Activated naive CD4-positive, alpha-beta T cell treated with anti-CD3 and anti-CD28 coated beads, Interleukin-2, amount 10 ng/mL, durations not matched to agents 7 days and 5 days (primary cell): ENCODE results near the gene NALCN.

ENCODE experiments used
- CTCF ChIA-PET: fragments of 350-600 bp; sonication (Branson Sonifier 250); formaldehyde crosslinking; loops from one replicate; lab custom pipeline; 2021; ENCODE audit warnings: antibody characterized with exemption; lab: Charles Lee
- DNase-seq: peaks from one replicate; pipeline ENCODE4 v3.0.0-alpha.2; 2020
- H3K27ac Mint-ChIP-seq: one replicate; pipeline ENCODE4 v1.8.0; 2021; ENCODE audit warnings: mild to moderate bottlenecking, moderate library complexity, mixed read lengths
- H3K27me3 Mint-ChIP-seq: one replicate; pipeline ENCODE4 v1.8.0; 2021; ENCODE audit warnings: mild to moderate bottlenecking, mixed read lengths
- H3K36me3 Mint-ChIP-seq: one replicate; pipeline ENCODE4 v1.8.0; 2021; ENCODE audit warnings: mixed read lengths
- H3K4me1 Mint-ChIP-seq: one replicate; pipeline ENCODE4 v1.8.0; 2021; ENCODE audit warnings: mixed read lengths
- H3K4me3 Mint-ChIP-seq: one replicate; pipeline ENCODE4 v1.8.0; 2021; ENCODE audit warnings: mild to moderate bottlenecking, moderate library complexity, mixed read lengths
- H3K9me3 Mint-ChIP-seq: one replicate; pipeline ENCODE4 v1.8.0; 2021; ENCODE audit warnings: mixed read lengths

Gene NALCN

DNA sequence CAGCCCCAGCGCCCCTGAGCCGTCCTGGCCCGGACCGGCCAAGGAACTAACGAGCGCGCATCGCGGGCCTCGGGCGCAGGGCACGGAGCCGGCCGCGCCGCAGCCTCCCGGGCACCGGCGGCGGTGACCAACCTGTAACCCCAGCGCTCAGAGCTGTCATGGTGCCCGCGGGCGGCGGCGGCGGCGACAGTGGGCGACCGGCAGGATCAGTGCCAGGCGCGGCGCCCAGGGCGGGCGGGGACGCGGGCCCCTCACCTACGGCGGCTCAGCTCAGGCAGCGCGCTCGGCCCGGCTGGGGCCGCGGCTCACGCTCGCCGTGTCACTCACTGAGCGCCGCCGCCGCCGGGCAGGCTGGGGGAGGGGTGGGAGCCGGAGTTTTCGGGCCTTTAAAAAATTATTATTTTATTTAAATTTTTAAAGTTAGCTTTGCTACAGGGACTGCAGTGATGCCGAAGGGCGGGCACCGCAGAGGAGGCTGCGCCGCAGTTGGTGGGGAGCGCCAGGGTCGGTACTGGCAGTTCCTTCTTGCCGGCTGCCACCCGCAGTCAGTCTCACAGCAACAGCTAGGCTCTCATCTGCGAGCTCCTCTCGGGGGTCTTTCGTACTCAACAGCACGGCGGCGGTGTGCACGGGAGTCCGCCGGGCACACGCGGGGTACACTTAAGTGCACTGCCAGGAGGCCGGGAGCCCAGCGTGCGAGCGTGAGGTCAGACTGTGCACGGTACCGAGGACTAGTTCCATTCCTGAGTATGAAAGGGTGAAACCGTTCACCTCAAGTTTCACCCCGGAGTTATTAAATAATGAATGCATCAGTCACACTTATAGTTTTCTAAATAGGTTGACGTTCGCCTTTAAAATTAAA, at the start of gene NALCN:
Gene NALCN, minus strand, starts transcription at position 328 of the 862 bp plus-strand sequence. CDS start 17,382 bp downstream, outside the sequence.
- no peaks in the 10 kb centered on the region for H3K4me1 Mint-ChIP-seq
- no peak within 1 kb of the TSS for H3K4me3 Mint-ChIP-seq
- DNase-seq: no peak
- CTCF ChIA-PET: no interaction called here
- H3K9me3 Mint-ChIP-seq: no peaks in the 10 kb centered on the region
- peaks cover 30% of the 10 kb centered on the region for H3K27me3 Mint-ChIP-seq
- H3K36me3 Mint-ChIP-seq: no peaks in the 10 kb centered on the region
- H3K27ac Mint-ChIP-seq: no peak within 1 kb of the TSS

GRCh38 chr13:101465877-101466276, 49.6 kb upstream of the NALCN start:
- Mint-ChIP-seq H3K36me3 (no peaks in the 10 kb centered on the region), H3K27me3 (no peaks in the 10 kb centered on the region), H3K4me1 (no peaks in the 10 kb centered on the region), H3K9me3 (no peaks in the 10 kb centered on the region), H3K27ac (no peak overlapping the region), H3K4me3 (no peak overlapping the region)
- no peak for DNase-seq
- CTCF ChIA-PET: no interaction called here

DNA sequence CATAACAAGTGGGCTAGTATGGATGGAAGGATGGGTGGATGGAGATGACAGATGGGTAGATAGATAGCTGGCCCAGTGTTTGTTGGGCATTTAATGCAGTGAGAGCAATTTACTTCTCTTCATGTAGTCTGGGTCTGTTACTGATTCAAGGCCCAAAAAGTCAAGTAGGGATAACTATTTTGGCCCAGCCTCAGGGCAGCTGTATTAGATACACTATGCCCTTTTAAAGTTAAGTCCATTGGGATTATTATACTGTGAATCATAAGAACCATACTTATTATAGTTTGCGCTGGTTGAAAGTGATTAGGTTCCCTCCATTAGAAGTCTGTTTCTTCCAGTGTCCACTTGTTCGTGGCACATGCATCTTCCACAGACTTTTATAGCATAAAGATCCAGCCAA, 40.9 kb upstream of the NALCN start:
- H3K9me3 Mint-ChIP-seq: no peaks in the 10 kb centered on the region
- no peak for DNase-seq
- H3K4me3 Mint-ChIP-seq: no peak overlapping the region
- CTCF ChIA-PET: interaction anchor here (0.7 kb wide), 1 partner anchor 310 kb away, joined by 3 read pairs; no protein-coding TSS in a partner anchor
- peaks cover 19% of the 10 kb centered on the region for H3K27me3 Mint-ChIP-seq
- peaks cover 7% of the 10 kb centered on the region for H3K4me1 Mint-ChIP-seq
- H3K27ac Mint-ChIP-seq: no peak overlapping the region
- H3K36me3 Mint-ChIP-seq: no peaks in the 10 kb centered on the region

GRCh38 chr13:101455863-101456262, 39.6 kb upstream of the NALCN start:
- Mint-ChIP-seq H3K27ac (no peak overlapping the region), H3K4me3 (no peak overlapping the region), H3K4me1 (peaks cover 7% of the 10 kb centered on the region), H3K27me3 (peaks cover 19% of the 10 kb centered on the region), H3K9me3 (no peaks in the 10 kb centered on the region), H3K36me3 (no peaks in the 10 kb centered on the region)
- DNase-seq: no peak
- CTCF ChIA-PET: no interaction called here

DNA sequence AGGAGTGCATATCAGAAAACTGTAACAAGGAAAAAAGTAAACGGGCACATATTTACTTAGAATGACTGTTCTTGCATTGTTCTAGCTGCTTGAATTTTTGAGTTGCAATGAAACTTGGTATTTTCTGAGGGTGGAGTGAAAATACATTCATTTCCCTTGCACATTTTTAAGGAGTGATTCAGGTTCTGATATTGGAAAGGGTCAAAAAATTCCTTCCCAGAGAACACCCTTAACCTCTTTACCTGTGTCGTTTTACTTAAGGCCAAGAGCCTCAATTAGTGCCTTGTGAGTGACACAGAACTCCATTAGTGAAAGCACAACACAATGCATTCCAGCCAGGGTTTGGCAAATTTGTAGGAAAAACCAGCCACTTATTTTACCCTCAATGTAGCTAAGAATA, 38.5 kb upstream of the NALCN start:
- no peak for DNase-seq
- CTCF ChIA-PET: no interaction called here
- Mint-ChIP-seq H3K27me3 (peaks cover 19% of the 10 kb centered on the region), H3K9me3 (no peaks in the 10 kb centered on the region), H3K27ac (no peak overlapping the region), H3K36me3 (no peaks in the 10 kb centered on the region), H3K4me1 (peaks cover 7% of the 10 kb centered on the region), H3K4me3 (no peak overlapping the region)

- no peak for DNase-seq
- H3K36me3 Mint-ChIP-seq: no peaks in the 10 kb centered on the region
- CTCF ChIA-PET: no interaction called here
- H3K27me3 Mint-ChIP-seq: peaks cover 19% of the 10 kb centered on the region
- H3K9me3 Mint-ChIP-seq: no peaks in the 10 kb centered on the region
- H3K4me3 Mint-ChIP-seq: no peak overlapping the region
- H3K4me1 Mint-ChIP-seq: peaks cover 7% of the 10 kb centered on the region
- H3K27ac Mint-ChIP-seq: no peak overlapping the region
Observed at GRCh38 chr13:101453784-101454201, 37.5 kb upstream of the NALCN start.

DNA sequence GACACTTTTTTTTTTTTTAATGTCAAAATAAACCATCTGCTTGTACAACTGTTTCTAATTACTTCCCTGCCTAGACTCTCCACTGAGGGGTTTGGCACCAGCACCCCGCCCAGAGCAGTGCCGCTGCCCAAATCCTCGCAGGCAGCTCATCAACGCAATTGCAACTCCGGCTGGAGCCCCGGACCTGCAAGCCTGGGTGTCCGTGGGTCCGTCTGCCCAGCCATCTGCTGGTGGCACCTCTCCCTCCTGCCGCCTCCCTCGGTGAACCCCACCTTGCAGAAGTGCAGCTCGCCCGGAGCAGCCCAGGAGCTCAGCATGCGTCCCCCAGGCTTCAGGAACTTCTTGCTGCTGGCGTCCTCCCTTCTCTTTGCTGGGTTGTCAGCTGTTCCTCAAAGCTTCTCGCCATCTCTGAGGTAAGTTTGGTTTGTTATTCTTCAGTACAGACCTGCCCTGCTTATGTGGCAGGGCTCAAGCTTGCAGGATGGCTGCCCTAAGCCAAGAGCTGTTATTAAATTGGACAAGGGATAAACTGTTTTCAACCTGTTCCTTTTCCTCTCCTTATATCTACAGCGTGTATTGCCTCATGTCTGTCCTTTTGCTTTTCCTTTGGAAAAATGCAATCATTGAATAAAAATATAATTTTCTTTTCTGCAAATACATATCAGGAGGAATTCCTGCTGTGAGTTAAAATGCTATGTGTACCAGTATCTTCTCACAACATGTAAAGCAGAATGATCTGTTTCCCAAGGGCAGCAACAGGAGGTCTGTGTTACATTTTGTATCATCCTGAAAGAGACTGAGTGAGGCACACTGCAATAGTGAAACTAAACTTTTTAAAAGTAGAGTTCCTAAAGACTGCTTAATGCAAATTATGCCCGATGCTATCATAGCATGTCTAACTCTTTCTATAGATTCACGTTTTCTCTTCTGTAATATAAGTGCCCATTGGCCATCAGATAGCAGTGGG, 36.5 kb upstream of the NALCN start, which contains the start of gene ITGBL1:
Gene ITGBL1, plus strand, starts transcription at position 157 of the 967 bp plus-strand sequence. Its CDS starts 159 bp downstream, at position 316.
- CTCF ChIA-PET: no interaction called here
- H3K4me3 Mint-ChIP-seq: no peak within 1 kb of the TSS
- H3K36me3 Mint-ChIP-seq: no peaks in the 10 kb centered on the region
- no peak for DNase-seq
- H3K9me3 Mint-ChIP-seq: no peaks in the 10 kb centered on the region
- peaks cover 7% of the 10 kb centered on the region for H3K4me1 Mint-ChIP-seq
- H3K27ac Mint-ChIP-seq: no peak within 1 kb of the TSS
- peaks cover 19% of the 10 kb centered on the region for H3K27me3 Mint-ChIP-seq

DNA sequence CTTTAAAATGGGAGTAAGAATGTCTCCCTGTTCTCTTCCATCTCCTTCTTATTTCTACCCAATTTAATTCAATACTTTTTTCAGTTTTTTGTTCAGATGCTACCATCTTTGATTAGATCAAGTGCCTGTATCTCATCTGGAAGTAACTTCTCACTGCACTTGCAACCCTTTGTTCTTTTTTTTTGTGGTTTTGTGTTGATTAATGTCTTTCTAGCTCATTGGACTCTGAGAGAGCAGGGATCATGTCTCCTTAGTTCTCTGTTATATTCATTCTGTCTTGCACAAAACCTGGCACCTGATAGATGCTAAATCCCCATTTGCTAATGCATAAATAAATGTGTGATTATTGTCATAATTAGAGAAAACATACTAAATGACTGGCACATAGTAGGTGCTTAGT, 35.3 kb upstream of the NALCN start:
- Mint-ChIP-seq H3K27me3 (peaks cover 19% of the 10 kb centered on the region), H3K4me3 (no peak overlapping the region), H3K27ac (no peak overlapping the region), H3K36me3 (no peaks in the 10 kb centered on the region), H3K4me1 (peaks cover 7% of the 10 kb centered on the region), H3K9me3 (no peaks in the 10 kb centered on the region)
- CTCF ChIA-PET: no interaction called here
- DNase-seq: no peak

- H3K27me3 Mint-ChIP-seq: peaks cover 19% of the 10 kb centered on the region
- H3K4me1 Mint-ChIP-seq: peaks cover 7% of the 10 kb centered on the region
- no peak for DNase-seq
- H3K27ac Mint-ChIP-seq: no peak overlapping the region
- H3K9me3 Mint-ChIP-seq: no peaks in the 10 kb centered on the region
- no peaks in the 10 kb centered on the region for H3K36me3 Mint-ChIP-seq
- H3K4me3 Mint-ChIP-seq: no peak overlapping the region
- CTCF ChIA-PET: no interaction called here
Observed at GRCh38 chr13:101450749-101451130, 34.4 kb upstream of the NALCN start.

- CTCF ChIA-PET: no interaction called here
Observed at GRCh38 chr13:101449790-101450748, 33.8 kb upstream of the NALCN start.

DNA sequence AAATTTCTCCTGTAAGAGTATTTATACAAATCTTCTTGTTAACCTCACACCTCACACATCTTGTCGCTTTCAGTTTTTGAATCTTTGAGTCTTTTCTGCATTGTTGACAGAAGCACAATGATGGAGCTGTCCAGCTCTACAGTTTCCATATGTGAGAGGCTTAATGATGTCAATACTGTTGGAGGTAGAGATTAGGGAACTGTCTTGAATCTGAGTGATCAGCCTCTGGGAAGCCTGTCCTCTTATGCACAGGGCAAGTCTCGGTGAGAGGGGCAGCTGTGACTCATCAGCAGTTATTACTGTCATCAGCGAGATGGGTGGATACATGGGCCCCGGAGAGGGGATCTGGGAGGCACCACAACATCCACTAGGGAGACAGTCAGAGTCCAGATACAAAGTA, 31.5 kb upstream of the NALCN start:
- no peak for DNase-seq
- Mint-ChIP-seq H3K9me3 (no peaks in the 10 kb centered on the region), H3K4me3 (no peak overlapping the region), H3K27me3 (peaks cover 4% of the 10 kb centered on the region), H3K27ac (no peak overlapping the region), H3K36me3 (no peaks in the 10 kb centered on the region), H3K4me1 (no peaks in the 10 kb centered on the region)
- CTCF ChIA-PET: no interaction called here

More at GRCh38 chr13:101449790-101450748, 33.8 kb upstream of the NALCN start:
- H3K36me3 Mint-ChIP-seq: no peaks in the 10 kb centered on the region
- H3K27ac Mint-ChIP-seq: no peak overlapping the region
- peaks cover 19% of the 10 kb centered on the region for H3K27me3 Mint-ChIP-seq
- peaks cover 7% of the 10 kb centered on the region for H3K4me1 Mint-ChIP-seq
- DNase-seq: no peak
- no peak overlapping the region for H3K4me3 Mint-ChIP-seq
- H3K9me3 Mint-ChIP-seq: no peaks in the 10 kb centered on the region

DNA sequence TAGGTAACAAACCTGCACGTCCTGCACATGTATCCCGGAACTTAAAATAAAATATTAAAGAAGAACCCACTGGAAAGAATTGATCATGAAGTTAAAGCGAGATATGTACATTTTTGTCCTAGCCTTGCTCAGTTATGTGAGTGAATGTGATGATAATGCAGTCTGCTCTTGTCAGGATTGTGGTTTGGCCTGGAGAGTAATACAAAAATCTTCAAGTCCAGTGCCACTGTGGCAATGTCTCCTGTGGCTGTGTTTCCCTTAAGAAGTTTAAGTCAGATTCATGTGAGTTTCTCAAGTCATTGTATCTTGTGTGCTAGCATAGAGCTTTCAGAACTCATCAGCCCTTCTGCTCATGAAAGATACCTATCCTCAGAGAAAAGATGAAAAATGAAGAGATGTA, 18.2 kb upstream of the NALCN start:
- Mint-ChIP-seq H3K36me3 (no peaks in the 10 kb centered on the region), H3K27ac (no peak overlapping the region), H3K4me1 (no peaks in the 10 kb centered on the region), H3K4me3 (no peak overlapping the region), H3K27me3 (peaks cover 4% of the 10 kb centered on the region), H3K9me3 (no peaks in the 10 kb centered on the region)
- DNase-seq: no peak
- CTCF ChIA-PET: no interaction called here

DNA sequence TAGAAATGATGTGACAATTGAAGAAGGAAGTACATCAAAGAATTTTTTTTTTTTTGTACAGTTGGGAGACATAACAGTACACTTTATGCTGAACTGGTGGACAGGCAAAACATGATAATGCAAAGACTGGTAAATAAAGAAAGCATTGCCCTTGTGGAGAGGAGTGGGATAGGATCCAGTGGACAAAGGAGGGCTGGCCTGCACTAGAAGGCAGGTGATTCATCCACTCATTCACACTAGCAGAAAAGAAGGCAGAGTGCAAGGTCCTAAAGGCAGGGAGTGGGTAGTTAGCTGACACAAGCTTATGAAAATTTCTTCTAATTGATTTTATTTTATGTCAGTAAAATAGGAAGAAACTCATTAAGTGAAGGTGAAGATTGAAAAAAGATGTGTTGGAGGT, 17.6 kb upstream of the NALCN start:
- CTCF ChIA-PET: no interaction called here

More for the DNA sequence above, 17.6 kb upstream of the NALCN start:
- Mint-ChIP-seq H3K4me1 (no peaks in the 10 kb centered on the region), H3K4me3 (no peak overlapping the region), H3K36me3 (no peaks in the 10 kb centered on the region), H3K27ac (no peak overlapping the region), H3K27me3 (peaks cover 4% of the 10 kb centered on the region), H3K9me3 (no peaks in the 10 kb centered on the region)
- DNase-seq: no peak
